Activated T-helper 1 cell treated with Interleukin-2 at 50 U/mL for 16 hours (primary cell): ENCODE data around the gene LONRF2.

ENCODE experiments used
- DNase-seq: peaks from one replicate; pipeline ENCODE4 v3.0.0-alpha.2; 2020; ENCODE audit warnings: low read depth

The LONRF2 gene

GRCh38 chr2:100301881-100302584 lies 20.3 kb downstream of the LONRF2 start:
- DNase-seq: no peak

DNA sequence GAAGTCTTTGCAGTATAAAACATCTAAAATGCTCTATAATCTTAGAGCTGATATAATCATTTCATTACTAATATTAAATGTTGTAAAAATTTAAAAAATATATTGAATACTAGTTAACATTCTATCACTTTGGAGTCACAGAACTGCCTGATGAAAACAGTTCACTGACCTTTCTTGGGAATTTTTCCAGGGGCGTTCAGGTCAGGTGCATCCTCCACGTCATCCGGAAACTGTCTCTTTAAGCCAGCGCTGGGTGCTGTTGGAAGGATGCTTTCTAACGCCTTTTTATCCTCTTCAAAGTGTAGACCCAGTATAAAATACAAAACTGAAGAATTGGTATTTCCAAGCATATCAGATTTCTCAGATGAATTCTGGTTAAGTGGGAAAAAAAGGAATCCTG lies 22.8 kb downstream of the LONRF2 start:
- no peak for DNase-seq

GRCh38 chr2:100297511-100297910 lies 24.8 kb downstream of the LONRF2 start:
- DNase-seq: no peak

GRCh38 chr2:100294162-100294497 lies 28.2 kb downstream of the LONRF2 start:
- DNase-seq: no peak

GRCh38 chr2:100293341-100294161 lies 28.8 kb downstream of the LONRF2 start:
- no peak for DNase-seq

DNA sequence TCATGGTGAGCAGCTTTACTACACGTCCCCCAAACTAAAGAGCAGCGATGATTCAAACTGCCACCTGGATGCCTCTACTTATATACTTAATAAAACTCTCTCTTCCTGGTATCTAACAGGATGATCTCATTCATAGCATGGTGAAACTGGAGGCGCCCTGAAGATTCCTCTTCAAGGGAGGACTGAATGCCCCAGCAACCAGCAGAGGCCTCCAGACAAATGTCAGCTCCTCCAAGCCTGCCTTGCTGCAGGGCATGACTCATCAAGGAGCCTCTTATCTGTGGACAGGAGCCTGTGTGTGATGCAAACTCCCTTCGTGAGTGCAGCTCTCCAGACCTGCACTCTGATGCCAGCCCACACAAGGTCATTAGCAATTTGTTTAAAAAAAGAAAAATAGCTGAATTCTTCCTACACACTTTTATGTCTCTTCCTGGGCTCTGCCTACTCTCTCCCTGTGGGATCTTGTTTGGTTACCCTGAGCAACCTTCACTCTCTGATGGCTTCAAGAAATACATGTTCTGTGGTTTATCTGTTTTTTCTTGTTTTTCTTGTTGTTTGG lies 30.2 kb downstream of the LONRF2 start:
- no peak for DNase-seq

DNA sequence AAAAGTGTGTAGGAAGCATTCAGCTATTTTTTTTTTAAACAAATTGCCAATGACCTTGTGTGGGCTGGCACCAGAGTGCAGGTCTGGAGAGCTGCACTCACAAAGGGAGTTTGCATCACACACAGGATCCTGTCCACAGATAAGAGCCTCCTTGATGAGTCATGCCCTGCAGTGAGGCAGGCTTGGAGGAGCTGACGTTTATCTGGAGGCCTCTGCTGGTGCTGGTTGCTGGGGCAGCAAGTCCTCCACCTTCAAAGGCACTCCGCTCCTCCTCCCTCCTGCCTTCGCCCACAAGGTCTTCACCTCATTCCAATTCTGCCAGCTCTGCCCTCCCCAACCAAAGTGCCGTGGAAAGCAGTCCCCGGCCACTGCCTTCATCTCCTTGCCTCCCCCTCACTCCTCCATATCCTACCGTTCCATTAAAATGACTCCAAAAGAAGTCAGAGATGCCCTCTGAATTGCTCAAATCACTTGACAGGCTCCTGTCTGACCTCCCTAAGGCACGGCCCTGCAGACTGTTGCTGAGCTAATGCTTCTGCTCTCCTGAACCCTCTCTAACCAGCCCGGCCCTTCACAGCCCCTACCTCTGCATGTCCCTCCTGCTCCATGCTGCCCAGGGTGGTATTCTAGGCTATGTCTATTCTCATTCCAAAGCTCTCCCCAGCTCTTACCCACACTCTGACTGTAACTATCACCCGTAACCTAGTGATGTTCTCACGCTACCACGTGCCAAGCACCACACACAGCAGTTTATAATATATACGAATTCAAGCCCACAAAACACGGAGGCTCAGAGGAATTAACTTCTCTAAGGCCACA lies 30.9 kb downstream of the LONRF2 start:
- peak; percentile 15 for DNase-seq

GRCh38 chr2:100290718-100291151 lies 31.6 kb downstream of the LONRF2 start:
- no peak for DNase-seq

DNA sequence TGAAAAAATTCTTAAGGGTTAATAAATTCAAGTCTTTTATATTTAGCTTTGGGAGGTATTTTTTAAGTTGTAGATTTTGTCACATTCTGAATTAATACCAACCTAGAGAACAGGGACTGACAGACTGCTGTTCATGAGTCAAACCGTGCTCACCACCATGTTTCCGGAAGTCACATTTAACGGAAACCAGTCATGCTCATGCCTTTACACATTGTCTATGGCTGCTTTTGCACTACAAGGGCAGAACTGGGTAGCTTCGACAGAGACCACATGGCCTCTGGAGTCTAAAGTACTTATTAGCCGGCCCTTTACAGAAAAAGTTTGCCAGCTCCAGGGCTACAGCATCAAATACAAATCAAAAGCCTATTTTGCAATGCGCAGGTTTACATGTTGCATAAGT lies 33.3 kb downstream of the LONRF2 start:
- DNase-seq: no peak

DNA sequence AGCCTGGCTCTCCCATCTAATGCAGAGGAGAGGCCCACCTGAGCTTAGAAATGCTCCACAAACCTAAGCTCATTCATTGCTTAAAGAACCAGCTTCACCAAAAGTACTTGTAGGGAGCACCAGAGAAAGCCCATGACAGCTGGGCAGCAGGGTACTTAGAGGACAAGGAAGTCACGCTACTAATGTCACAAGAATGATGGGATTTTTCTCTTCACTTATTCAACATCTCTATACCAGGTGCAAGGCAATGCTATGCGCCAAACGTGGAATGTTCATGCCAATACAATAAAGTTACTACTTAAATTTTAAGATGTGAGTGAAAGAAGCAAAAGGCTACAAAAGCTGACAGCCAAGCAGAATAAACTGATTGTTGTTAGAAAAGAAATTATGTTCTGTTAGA lies 36.0 kb downstream of the LONRF2 start:
- no peak for DNase-seq

- DNase-seq: no peak
These were observed 36.6 kb downstream of the LONRF2 start for GRCh38 chr2:100285691-100286090.

DNA sequence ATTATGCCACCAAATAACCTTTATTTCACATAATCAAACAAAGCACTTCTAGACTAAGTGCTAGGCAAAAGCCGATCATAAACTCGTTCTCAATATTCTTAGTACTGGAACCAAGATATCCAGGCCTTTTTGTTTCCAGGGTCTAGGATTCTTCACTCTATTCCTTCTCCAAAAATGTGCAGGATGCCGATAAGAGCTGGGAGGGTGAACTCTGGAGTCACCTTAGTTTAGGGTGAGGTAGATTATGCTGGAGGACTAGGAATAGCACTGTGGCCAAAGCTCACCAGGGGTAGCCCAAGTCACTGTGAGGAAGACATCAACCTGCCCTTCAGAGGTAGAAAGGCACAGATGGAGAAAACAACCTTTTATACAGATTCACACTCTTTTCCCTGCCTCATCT lies 37.3 kb downstream of the LONRF2 start:
- DNase-seq: no peak

DNA sequence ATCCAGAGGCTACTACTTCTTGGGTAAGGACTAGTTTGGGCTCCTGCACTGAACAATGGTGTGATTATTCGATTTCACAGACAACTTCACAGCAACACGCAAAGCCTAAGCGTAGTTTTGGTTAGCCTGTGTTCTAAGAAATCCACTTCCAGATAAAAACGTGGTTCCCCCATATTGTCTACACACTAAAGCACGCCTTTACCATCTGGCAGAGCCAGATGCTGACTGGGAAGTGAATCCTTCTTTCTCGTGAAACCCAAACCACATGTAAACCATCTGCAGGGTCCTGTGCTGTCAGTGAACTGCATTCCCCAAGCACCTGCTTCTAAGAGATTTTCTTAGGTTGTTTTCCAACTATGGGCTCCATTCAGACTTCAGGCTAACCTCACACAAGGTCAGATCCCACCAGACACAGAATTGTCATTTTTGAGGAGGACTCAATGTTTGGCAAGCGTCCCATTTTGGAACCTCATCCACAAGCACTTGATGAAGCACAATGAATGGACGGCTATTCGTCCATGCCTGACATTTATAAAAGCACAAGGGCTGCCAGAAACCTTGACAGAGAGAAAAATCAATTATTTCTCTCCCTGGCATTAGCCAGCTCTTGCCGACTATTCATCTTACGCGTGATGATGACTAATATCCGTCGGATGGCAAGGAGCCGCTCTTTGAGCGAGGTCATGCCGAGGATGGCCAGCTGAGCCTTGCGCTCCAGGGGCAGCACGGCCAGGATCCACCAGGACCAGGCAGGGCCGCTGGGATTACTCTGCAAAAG lies 38.4 kb downstream of the LONRF2 start:
- DNase-seq: no peak

GRCh38 chr2:100281521-100282438 lies 40.5 kb downstream of the LONRF2 start:
- no peak for DNase-seq

- DNase-seq: no peak
These were observed 42.4 kb downstream of the LONRF2 start for GRCh38 chr2:100279586-100280534.

- DNase-seq: no peak
These were observed 43.3 kb downstream of the LONRF2 start for GRCh38 chr2:100278986-100279385.

- no peak for DNase-seq
These were observed 43.8 kb downstream of the LONRF2 start for GRCh38 chr2:100278501-100278900.

- no peak for DNase-seq
These were observed 44.6 kb downstream of the LONRF2 start for GRCh38 chr2:100277540-100278207.

DNA sequence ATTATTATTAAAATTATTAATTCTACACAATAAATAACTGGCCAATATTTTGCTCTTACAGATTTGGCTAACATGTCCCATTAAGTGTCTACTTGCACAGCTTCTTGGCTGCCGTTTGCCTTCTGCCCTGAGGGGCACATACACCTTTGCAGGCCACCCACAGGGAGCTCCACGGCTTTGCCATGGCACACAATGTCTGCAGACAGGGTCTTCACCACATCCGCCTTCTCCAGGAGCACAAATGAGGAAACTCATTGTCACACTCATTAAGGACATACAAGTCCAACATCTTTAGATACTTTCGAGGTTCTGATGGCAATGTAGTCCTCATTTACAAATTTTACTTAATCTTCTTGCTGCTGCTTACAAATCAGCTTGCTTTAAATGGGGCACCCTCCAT lies 45.6 kb downstream of the LONRF2 start:
- no peak for DNase-seq
